Measurements from ENCODE around the gene PTPRN2. TPM values are rescaled to one million over a fixed set of nuclear protein-coding genes. Genes with fewer than 3 reads are reported as not detected.

PTPRN2 gene
- total RNA-seq, 1 experiment from 2014 or later = 0.11 TPM

GRCh38 chr7:157963526-157963925 lies 624.1 kb downstream of the PTPRN2 start:
- no peak for DNase-seq (ENCODE audit: low spot score)
- peaks cover 22% of the 10 kb centered on the region for H3K27me3 ChIP-seq (replicated peaks; ENCODE audit: insufficient read depth, low read depth, low read length, poor library complexity)
- no peaks in the 10 kb centered on the region for H3K36me3 ChIP-seq (ENCODE audit: insufficient read depth, low read length, poor library complexity, severe bottlenecking)
- H3K4me3 ChIP-seq (ENCODE audit: low read depth, low read length, poor library complexity, severe bottlenecking) = no peak overlapping the region
- ChIA-PET POLR2A (ENCODE audit: low non-redundant PET) (no interaction called here), CTCF (no interaction called here)
- peaks cover 6% of the 10 kb centered on the region for H3K9me3 ChIP-seq (ENCODE audit: low read depth, low read length, poor library complexity, severe bottlenecking)
- H3K27ac ChIP-seq (ENCODE audit: low read depth, low read length, poor library complexity, severe bottlenecking) = no peak overlapping the region
- no TSS peak for BruUV-seq (replicated peaks)
- no peaks in the 10 kb centered on the region for H3K4me1 ChIP-seq (ENCODE audit: insufficient read depth, low read length, poor library complexity, severe bottlenecking)
- no peak for TF ChIP-seq EZH2 (IDR thresholded peaks at IDR 0.05; ENCODE audit: borderline replicate concordance, low read depth, low read length, poor library complexity, severe bottlenecking)
- TF ChIP-seq, protein P1, sequence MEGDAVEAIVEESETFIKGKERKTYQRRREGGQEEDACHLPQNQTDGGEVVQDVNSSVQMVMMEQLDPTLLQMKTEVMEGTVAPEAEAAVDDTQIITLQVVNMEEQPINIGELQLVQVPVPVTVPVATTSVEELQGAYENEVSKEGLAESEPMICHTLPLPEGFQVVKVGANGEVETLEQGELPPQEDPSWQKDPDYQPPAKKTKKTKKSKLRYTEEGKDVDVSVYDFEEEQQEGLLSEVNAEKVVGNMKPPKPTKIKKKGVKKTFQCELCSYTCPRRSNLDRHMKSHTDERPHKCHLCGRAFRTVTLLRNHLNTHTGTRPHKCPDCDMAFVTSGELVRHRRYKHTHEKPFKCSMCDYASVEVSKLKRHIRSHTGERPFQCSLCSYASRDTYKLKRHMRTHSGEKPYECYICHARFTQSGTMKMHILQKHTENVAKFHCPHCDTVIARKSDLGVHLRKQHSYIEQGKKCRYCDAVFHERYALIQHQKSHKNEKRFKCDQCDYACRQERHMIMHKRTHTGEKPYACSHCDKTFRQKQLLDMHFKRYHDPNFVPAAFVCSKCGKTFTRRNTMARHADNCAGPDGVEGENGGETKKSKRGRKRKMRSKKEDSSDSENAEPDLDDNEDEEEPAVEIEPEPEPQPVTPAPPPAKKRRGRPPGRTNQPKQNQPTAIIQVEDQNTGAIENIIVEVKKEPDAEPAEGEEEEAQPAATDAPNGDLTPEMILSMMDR (conservative IDR thresholded peaks at IDR 0.05; ENCODE audit: low read depth, low read length) = no peak
- intact Hi-C loops (cut with micrococcal nuclease; ENCODE audit: unreplicated experiment) = no loop called here

DNA sequence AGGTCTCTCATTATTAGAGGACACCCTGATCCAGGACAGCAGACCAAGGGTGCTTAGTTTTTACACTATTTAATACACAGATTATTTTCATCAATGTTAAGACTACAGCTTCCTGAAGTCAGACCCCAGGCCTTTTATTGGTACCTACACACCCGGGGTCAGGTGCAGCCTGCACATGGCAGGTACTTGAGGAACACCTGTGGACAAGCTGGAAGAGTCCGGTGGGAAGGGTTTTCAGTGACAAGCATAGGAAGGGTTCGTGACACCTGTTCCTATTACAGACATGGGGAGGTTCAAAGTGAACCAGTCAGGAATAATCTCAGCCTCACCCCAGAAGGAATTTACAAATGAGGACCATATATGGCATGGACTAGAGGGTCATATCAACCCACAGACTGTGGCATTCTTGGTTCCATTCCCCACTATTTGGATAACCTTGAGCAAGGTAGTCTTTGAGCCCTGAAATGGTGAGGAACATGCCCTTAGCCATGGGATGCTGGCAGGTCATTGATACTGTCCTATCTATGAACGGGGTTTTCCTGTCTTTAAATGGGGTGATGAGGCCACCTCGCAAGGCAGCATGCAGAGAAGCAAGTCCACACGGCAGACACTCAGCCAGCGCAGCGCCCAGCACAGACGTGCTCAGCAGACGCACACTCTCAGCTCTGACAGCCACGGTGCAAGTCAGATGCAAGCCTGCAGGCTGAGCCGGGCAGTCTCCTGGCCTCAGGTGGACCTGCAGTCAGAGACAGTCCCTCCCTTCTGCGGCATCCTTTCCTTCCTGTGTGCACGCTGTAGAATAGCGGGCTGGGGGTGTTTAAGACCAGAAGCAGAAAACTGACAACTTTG lies 624.9 kb downstream of the PTPRN2 start:
- no TSS peak for BruUV-seq (replicated peaks)
- POLR2A ChIA-PET (ENCODE audit: low non-redundant PET) = no interaction called here
- DNase-seq (ENCODE audit: low spot score) = no peak
- no peak overlapping the region for H3K27ac ChIP-seq (ENCODE audit: low read depth, low read length, poor library complexity, severe bottlenecking)
- peaks cover 22% of the 10 kb centered on the region for H3K27me3 ChIP-seq (replicated peaks; ENCODE audit: insufficient read depth, low read depth, low read length, poor library complexity)
- TF ChIP-seq, protein P1 (conservative IDR thresholded peaks at IDR 0.05; ENCODE audit: low read depth, low read length) = no peak
- no peak for TF ChIP-seq EZH2 (IDR thresholded peaks at IDR 0.05; ENCODE audit: borderline replicate concordance, low read depth, low read length, poor library complexity, severe bottlenecking)
- H3K36me3 ChIP-seq (ENCODE audit: insufficient read depth, low read length, poor library complexity, severe bottlenecking) = no peaks in the 10 kb centered on the region
- peaks cover 6% of the 10 kb centered on the region for H3K9me3 ChIP-seq (ENCODE audit: low read depth, low read length, poor library complexity, severe bottlenecking)
- intact Hi-C loops (cut with micrococcal nuclease; ENCODE audit: unreplicated experiment) = no loop called here
- no peaks in the 10 kb centered on the region for H3K4me1 ChIP-seq (ENCODE audit: insufficient read depth, low read length, poor library complexity, severe bottlenecking)
- CTCF ChIA-PET = no interaction called here
- H3K4me3 ChIP-seq (ENCODE audit: low read depth, low read length, poor library complexity, severe bottlenecking) = no peak overlapping the region

- ChIA-PET POLR2A (ENCODE audit: low non-redundant PET) (no interaction called here), CTCF (no interaction called here)
- H3K27me3 ChIP-seq (replicated peaks; ENCODE audit: insufficient read depth, low read depth, low read length, poor library complexity) = peaks cover 22% of the 10 kb centered on the region
- H3K4me3 ChIP-seq (ENCODE audit: low read depth, low read length, poor library complexity, severe bottlenecking) = no peak overlapping the region
- BruUV-seq (replicated peaks) = no TSS peak
- H3K36me3 ChIP-seq (ENCODE audit: insufficient read depth, low read length, poor library complexity, severe bottlenecking) = no peaks in the 10 kb centered on the region
- no peaks in the 10 kb centered on the region for H3K4me1 ChIP-seq (ENCODE audit: insufficient read depth, low read length, poor library complexity, severe bottlenecking)
- intact Hi-C loops (cut with micrococcal nuclease; ENCODE audit: unreplicated experiment) = no loop called here
- no peak for DNase-seq (ENCODE audit: low spot score)
- no peak for TF ChIP-seq EZH2 (IDR thresholded peaks at IDR 0.05; ENCODE audit: borderline replicate concordance, low read depth, low read length, poor library complexity, severe bottlenecking)
- TF ChIP-seq, protein P1 (conservative IDR thresholded peaks at IDR 0.05; ENCODE audit: low read depth, low read length) = no peak
- no peak overlapping the region for H3K27ac ChIP-seq (ENCODE audit: low read depth, low read length, poor library complexity, severe bottlenecking)
- peaks cover 6% of the 10 kb centered on the region for H3K9me3 ChIP-seq (ENCODE audit: low read depth, low read length, poor library complexity, severe bottlenecking)
Observed at GRCh38 chr7:157961731-157962457, 625.7 kb downstream of the PTPRN2 start.

Measured in A673 (cell line).